Measurements from ENCODE around the gene LAMB4.
A peak's percentile ranks its signal among the peaks of the same experiment; 100 is the strongest.

The LAMB4 gene

GRCh38 chr7:108103558-108104298 lies 26.4 kb downstream of the LAMB4 start:
- peak; percentile 22 for DNase-seq (ENCODE audit: low spot score)

GRCh38 chr7:108102671-108103312 lies 27.4 kb downstream of the LAMB4 start:
- no peak for DNase-seq (ENCODE audit: low spot score)

GRCh38 chr7:108101759-108102158 lies 28.4 kb downstream of the LAMB4 start:
- DNase-seq (ENCODE audit: low spot score), result no peak

GRCh38 chr7:108099713-108100112 lies 30.4 kb downstream of the LAMB4 start:
- peak; percentile 19 for DNase-seq (ENCODE audit: low spot score)

GRCh38 chr7:108097703-108098102 lies 32.5 kb downstream of the LAMB4 start:
- no peak for DNase-seq (ENCODE audit: low spot score)

GRCh38 chr7:108096996-108097395 lies 33.2 kb downstream of the LAMB4 start:
- DNase-seq (ENCODE audit: low spot score), result no peak

GRCh38 chr7:108094933-108095710 lies 35.0 kb downstream of the LAMB4 start:
- DNase-seq (ENCODE audit: low spot score), result peak; percentile 82

- peak; percentile 47 for DNase-seq (ENCODE audit: low spot score)
Measured at GRCh38 chr7:108094346-108094745, 35.8 kb downstream of the LAMB4 start.

- DNase-seq (ENCODE audit: low spot score), result peak; percentile 34
Measured at GRCh38 chr7:108093851-108094331, 36.3 kb downstream of the LAMB4 start.

GRCh38 chr7:108093341-108093740 lies 36.8 kb downstream of the LAMB4 start:
- DNase-seq (ENCODE audit: low spot score), result no peak

GRCh38 chr7:108091461-108091831 lies 38.7 kb downstream of the LAMB4 start:
- DNase-seq (ENCODE audit: low spot score), result no peak

GRCh38 chr7:108090791-108091460 lies 39.2 kb downstream of the LAMB4 start:
- DNase-seq (ENCODE audit: low spot score), result no peak

GRCh38 chr7:108089381-108089780 lies 40.8 kb downstream of the LAMB4 start:
- DNase-seq (ENCODE audit: low spot score), result no peak

- no peak for DNase-seq (ENCODE audit: low spot score)
Measured at GRCh38 chr7:108088729-108089128, 41.4 kb downstream of the LAMB4 start.

- DNase-seq (ENCODE audit: low spot score), result no peak
Measured at GRCh38 chr7:108087778-108088177, 42.4 kb downstream of the LAMB4 start.

- no peak for DNase-seq (ENCODE audit: low spot score)
Measured at GRCh38 chr7:108086962-108087361, 43.2 kb downstream of the LAMB4 start.

GRCh38 chr7:108086546-108086945 lies 43.6 kb downstream of the LAMB4 start:
- DNase-seq (ENCODE audit: low spot score), result peak; percentile 17

- DNase-seq (ENCODE audit: low spot score), result peak; percentile 38
Measured at GRCh38 chr7:108083980-108084379, 46.2 kb downstream of the LAMB4 start.

- DNase-seq (ENCODE audit: low spot score), result peak; percentile 73
Measured at GRCh38 chr7:108079648-108080591, 50.2 kb downstream of the LAMB4 start.

GRCh38 chr7:108079276-108079647 lies 50.9 kb downstream of the LAMB4 start:
- no peak for DNase-seq (ENCODE audit: low spot score)

GRCh38 chr7:108078691-108079090 lies 51.5 kb downstream of the LAMB4 start:
- DNase-seq (ENCODE audit: low spot score), result no peak
